ENCODE data around the gene GABRB1.

GABRB1 gene

GRCh38 chr4:47383829-47384427, 352.6 kb downstream of the GABRB1 start:
- TF ChIP-seq, protein P1, sequence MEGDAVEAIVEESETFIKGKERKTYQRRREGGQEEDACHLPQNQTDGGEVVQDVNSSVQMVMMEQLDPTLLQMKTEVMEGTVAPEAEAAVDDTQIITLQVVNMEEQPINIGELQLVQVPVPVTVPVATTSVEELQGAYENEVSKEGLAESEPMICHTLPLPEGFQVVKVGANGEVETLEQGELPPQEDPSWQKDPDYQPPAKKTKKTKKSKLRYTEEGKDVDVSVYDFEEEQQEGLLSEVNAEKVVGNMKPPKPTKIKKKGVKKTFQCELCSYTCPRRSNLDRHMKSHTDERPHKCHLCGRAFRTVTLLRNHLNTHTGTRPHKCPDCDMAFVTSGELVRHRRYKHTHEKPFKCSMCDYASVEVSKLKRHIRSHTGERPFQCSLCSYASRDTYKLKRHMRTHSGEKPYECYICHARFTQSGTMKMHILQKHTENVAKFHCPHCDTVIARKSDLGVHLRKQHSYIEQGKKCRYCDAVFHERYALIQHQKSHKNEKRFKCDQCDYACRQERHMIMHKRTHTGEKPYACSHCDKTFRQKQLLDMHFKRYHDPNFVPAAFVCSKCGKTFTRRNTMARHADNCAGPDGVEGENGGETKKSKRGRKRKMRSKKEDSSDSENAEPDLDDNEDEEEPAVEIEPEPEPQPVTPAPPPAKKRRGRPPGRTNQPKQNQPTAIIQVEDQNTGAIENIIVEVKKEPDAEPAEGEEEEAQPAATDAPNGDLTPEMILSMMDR (IDR thresholded peaks at IDR 0.05; ENCODE audit: low read depth, low read length): no peak
- H3K4me3 ChIP-seq (ENCODE audit: low read depth, low read length): no peak overlapping the region

DNA sequence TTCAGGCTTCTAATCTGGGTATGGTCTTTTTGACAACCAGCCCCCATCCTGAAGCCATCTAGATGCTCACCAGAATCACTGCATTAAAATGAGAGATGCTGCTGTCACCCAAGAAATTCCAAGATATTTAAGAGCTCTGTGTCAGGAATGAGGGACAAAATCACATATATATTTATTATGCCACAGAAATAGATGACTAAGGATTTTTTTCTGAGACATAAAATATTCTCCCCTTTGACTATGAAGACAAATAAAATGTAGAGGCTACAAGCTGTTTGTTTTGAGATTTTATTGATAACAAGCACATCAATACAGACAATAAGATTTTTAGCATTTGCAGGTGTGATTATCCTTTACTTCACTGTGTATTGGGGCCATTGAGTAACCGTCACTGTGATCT, 354.8 kb downstream of the GABRB1 start:
- TF ChIP-seq, protein P1 (IDR thresholded peaks at IDR 0.05; ENCODE audit: low read depth, low read length): no peak

DNA sequence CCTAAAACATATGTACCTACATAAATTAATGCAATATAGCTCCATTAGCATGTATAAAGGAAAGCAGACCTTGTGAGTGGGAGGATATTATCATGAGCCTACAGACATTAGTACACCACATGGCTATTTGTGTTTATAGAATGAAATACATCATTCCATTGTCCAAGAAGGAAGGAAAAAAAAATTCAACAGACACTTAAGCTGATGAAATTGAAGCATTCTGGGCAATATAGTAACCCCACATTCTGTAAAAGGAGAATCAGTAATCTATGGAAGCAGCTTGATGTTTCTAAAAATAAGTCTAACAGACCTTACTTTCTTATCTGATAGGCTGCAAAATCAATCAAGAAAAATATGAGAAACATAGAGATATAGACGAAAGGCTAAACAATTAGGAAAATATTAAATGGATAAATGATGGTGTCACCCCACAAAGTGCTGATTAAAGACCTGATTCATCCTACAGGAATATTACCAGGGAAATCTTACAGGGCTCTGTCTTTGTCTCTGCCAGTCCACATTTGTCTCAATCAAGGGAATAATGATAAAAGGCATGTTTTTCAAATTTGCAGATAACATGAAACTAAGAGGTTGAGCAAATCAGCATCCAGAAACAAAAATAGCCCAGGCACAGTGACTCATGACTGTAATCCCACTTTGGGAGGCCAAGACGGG, 355.3 kb downstream of the GABRB1 start:
- TF ChIP-seq, protein P1 (IDR thresholded peaks at IDR 0.05; ENCODE audit: low read depth, low read length): no peak
- no peak overlapping the region for H3K4me3 ChIP-seq (ENCODE audit: low read depth, low read length)

More for the DNA sequence above, 354.8 kb downstream of the GABRB1 start:
- no peak overlapping the region for H3K4me3 ChIP-seq (ENCODE audit: low read depth, low read length)

DNA sequence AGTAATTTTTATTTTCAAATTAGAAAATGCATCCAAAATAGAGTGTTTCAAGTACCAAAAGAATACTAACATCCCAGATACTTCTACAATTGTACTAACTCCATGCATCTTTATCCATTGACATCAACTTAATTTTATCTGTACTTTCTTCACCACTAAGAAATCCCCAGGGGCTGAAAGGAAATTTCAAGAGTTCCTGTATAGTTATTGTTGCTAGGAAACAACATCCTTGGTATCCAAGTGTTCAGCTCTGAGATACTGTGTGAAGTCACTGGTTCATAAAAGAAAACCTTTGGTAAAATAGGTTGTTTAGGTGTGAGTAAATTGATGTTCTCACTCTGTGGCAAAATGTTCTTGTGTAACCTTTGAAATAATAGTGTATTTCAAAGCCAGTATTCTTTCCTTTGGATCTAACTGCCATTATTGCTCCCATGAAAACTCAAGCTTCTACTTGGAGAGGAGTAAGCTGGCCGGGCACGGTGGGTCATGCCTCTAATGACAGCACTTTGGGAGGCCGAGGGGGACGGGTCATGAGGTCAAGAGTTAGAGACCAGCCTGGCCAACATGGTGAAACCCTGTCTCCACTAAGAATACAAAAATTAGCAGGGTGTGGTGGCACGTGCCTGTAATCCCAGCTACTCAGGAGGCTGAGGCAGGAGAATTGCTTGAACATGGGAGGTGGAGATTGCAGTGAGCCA, 359.2 kb downstream of the GABRB1 start:
- no peak overlapping the region for H3K4me3 ChIP-seq (ENCODE audit: low read depth, low read length)
- TF ChIP-seq, protein P1 (IDR thresholded peaks at IDR 0.05; ENCODE audit: low read depth, low read length): no peak

DNA sequence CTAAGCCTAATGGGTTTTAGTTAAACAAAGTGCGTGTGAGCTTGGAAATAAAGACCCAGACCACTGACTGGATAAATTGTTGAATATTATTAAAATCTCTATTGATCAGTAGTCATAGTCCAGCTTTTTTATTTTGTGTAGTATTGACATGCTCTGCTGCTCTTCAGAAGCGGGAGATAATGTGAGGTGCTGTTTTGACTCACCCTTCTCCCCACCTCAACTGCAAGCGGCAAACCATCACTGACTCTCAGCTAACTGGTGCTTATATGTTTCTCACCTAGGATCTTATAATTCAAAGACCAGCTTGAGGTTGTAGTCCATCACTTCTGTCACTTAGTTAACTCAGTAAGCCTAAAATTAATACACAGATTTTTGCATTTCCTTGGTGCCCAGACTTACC, 359.9 kb downstream of the GABRB1 start:
- TF ChIP-seq, protein P1 (IDR thresholded peaks at IDR 0.05; ENCODE audit: low read depth, low read length): no peak
- no peak overlapping the region for H3K4me3 ChIP-seq (ENCODE audit: low read depth, low read length)

DNA sequence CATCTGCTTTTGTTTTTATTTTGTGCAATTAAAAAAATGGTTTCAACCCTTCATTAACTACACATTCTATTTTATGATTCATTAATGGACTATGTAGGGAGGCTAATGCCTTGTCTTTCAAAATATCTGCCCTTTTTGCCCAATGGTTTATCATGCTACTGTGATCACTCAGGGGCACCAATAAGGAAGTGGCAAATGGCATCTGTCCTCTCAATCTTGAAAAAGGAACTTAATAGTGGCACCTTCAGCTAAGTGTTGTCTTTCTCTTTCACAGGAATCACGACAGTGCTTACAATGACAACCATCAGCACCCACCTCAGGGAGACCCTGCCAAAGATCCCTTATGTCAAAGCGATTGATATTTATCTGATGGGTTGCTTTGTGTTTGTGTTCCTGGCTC, 375.0 kb downstream of the GABRB1 start:
- H3K4me3 ChIP-seq (ENCODE audit: low read depth, low read length): no peak overlapping the region
- TF ChIP-seq, protein P1 (IDR thresholded peaks at IDR 0.05; ENCODE audit: low read depth, low read length): no peak

- H3K4me3 ChIP-seq (ENCODE audit: low read depth, low read length): no peak overlapping the region
- TF ChIP-seq, protein P1 (IDR thresholded peaks at IDR 0.05; ENCODE audit: low read depth, low read length): no peak
Observed at GRCh38 chr4:47410271-47410670, 378.9 kb downstream of the GABRB1 start.
